ENCODE measurements around the gene CBLN4. TPM values are rescaled to one million over a fixed set of nuclear protein-coding genes. Genes with fewer than 3 reads are reported as not detected.

Gene CBLN4
- total RNA-seq, 1 experiment from 2014 or later, result not detected

DNA sequence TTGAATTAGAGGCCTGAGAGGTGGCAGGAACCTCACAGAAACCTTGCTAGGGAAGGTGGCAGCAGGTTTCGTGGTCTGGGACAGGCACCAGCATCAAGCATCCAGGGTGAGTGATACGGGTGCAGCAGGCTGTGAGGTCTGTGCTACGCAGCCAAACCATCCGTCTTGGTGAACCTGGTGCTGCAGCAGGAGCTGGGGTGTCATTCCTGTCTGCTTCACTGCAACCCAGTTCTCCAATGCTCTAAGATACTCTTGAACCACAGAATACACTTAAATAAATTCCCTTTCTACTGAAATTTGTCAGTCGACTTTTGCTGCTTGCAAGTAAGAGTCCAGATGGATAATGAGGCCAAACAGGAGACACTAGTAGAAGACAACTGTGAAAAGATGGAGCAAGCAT, 9.7 kb upstream of the CBLN4 start:
- BruUV-seq (replicated peaks), result no TSS peak
- ATAC-seq (no peak), DNase-seq (ENCODE audit: low read depth, low spot score) (no peak)
- no peaks in the 10 kb centered on the region for H3K4me1 ChIP-seq (ENCODE audit: control insufficient read depth in 1 of 2, insufficient read depth in 2 of 2, low read length in 2 of 2)
- POLR2A ChIA-PET, result no interaction called here
- CTCF ChIA-PET, result no interaction called here
- no peak overlapping the region for H2AFZ ChIP-seq (ENCODE audit: low read depth, low read length, poor library complexity, severe bottlenecking)
- H3K79me2 ChIP-seq (ENCODE audit: insufficient read depth, low read length), result no peaks in the 10 kb centered on the region
- no peaks in the 10 kb centered on the region for H3K9me2 ChIP-seq (ENCODE audit: insufficient read depth)
- H3K27me3 ChIP-seq (ENCODE audit: insufficient read depth, low read length), result no peaks in the 10 kb centered on the region
- H3K4me2 ChIP-seq (ENCODE audit: low read length), result no peak overlapping the region
- intact Hi-C loops (cut with micrococcal nuclease), result no loop called here
- H3K4me3 ChIP-seq (replicated peaks in 1 of 2; ENCODE audit: low read depth in 1 of 2, low read length in 2 of 2), result no peak overlapping the region
- H3K9me3 ChIP-seq (ENCODE audit: control insufficient read depth in 1 of 2, insufficient read depth in 1 of 2, low read depth in 1 of 2, low read length in 2 of 2), result peaks cover 8 to 30% of the 10 kb centered on the region in 2 experiments; a peak in 2 of 4 replicates
- no peak overlapping the region for H3K27ac ChIP-seq (ENCODE audit: low read depth, low read length)
- RAD21 ChIA-PET (ENCODE audit: low non-redundant PET in 1 of 2, low total read pairs in 2 of 2, uncharacterized antibody in 2 of 2, unreplicated experiment in 2 of 2), result no interaction called here
- H3K36me3 ChIP-seq (ENCODE audit: control insufficient read depth in 1 of 2, insufficient read depth in 2 of 2, low read length in 2 of 2), result no peaks in the 10 kb centered on the region
- TF ChIP-seq EGR1 (IDR thresholded peaks at IDR 0.05; ENCODE audit: low read depth) (no peak), RAD21 (IDR thresholded peaks at IDR 0.05; ENCODE audit: low read depth) (no peak), SIN3A (IDR thresholded peaks at IDR 0.05; ENCODE audit: low read depth) (no peak), SP1 (IDR thresholded peaks at IDR 0.05; ENCODE audit: low read depth) (no peak), ZFX (IDR thresholded peaks at IDR 0.05) (no peak), YY1 (IDR thresholded peaks at IDR 0.05; ENCODE audit: extremely low read depth, insufficient replicate concordance, low read depth, low read length) (no peak), ELF1 (IDR thresholded peaks at IDR 0.05; ENCODE audit: borderline replicate concordance, low read depth) (no peak), TCF7L2 (IDR thresholded peaks at IDR 0.05; ENCODE audit: borderline replicate concordance, extremely low read depth, insufficient read depth, insufficient read length) (no peak), FOSL1 (IDR thresholded peaks at IDR 0.05; ENCODE audit: low read depth) (no peak), ZNF274 (IDR thresholded peaks at IDR 0.05; ENCODE audit: low read depth, low read length) (no peak), POLR2AphosphoS5 (IDR thresholded peaks at IDR 0.05; ENCODE audit: low read depth, low read length) (no peak)
- TF ChIP-seq, protein P1, sequence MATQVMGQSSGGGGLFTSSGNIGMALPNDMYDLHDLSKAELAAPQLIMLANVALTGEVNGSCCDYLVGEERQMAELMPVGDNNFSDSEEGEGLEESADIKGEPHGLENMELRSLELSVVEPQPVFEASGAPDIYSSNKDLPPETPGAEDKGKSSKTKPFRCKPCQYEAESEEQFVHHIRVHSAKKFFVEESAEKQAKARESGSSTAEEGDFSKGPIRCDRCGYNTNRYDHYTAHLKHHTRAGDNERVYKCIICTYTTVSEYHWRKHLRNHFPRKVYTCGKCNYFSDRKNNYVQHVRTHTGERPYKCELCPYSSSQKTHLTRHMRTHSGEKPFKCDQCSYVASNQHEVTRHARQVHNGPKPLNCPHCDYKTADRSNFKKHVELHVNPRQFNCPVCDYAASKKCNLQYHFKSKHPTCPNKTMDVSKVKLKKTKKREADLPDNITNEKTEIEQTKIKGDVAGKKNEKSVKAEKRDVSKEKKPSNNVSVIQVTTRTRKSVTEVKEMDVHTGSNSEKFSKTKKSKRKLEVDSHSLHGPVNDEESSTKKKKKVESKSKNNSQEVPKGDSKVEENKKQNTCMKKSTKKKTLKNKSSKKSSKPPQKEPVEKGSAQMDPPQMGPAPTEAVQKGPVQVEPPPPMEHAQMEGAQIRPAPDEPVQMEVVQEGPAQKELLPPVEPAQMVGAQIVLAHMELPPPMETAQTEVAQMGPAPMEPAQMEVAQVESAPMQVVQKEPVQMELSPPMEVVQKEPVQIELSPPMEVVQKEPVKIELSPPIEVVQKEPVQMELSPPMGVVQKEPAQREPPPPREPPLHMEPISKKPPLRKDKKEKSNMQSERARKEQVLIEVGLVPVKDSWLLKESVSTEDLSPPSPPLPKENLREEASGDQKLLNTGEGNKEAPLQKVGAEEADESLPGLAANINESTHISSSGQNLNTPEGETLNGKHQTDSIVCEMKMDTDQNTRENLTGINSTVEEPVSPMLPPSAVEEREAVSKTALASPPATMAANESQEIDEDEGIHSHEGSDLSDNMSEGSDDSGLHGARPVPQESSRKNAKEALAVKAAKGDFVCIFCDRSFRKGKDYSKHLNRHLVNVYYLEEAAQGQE (IDR thresholded peaks at IDR 0.05; ENCODE audit: low read depth), result no peak
- TF ChIP-seq, protein P2, sequence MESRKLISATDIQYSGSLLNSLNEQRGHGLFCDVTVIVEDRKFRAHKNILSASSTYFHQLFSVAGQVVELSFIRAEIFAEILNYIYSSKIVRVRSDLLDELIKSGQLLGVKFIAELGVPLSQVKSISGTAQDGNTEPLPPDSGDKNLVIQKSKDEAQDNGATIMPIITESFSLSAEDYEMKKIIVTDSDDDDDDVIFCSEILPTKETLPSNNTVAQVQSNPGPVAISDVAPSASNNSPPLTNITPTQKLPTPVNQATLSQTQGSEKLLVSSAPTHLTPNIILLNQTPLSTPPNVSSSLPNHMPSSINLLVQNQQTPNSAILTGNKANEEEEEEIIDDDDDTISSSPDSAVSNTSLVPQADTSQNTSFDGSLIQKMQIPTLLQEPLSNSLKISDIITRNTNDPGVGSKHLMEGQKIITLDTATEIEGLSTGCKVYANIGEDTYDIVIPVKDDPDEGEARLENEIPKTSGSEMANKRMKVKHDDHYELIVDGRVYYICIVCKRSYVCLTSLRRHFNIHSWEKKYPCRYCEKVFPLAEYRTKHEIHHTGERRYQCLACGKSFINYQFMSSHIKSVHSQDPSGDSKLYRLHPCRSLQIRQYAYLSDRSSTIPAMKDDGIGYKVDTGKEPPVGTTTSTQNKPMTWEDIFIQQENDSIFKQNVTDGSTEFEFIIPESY (IDR thresholded peaks at IDR 0.05; ENCODE audit: extremely low read depth, insufficient replicate concordance, low read length), result no peak
- H3K9ac ChIP-seq (ENCODE audit: low read length), result no peak overlapping the region
- no peaks in the 10 kb centered on the region for H4K20me1 ChIP-seq (ENCODE audit: insufficient read depth)

Measured in HCT116 (cell line).